ENCODE results near the gene PAQR4. TPM values are rescaled to one million over a fixed set of nuclear protein-coding genes. Genes with fewer than 3 reads are reported as not detected.

PAQR4 gene
- total and polyA plus RNA-seq, 10 of the 15 experiments (the other 5 are each of a cell fraction or from before 2014, with no cell fraction given): 0.39 to 31.8 (median 13.5) TPM

GRCh38 chr16:3007059-3007956 lies 38.2 kb downstream of the PAQR4 start:
- intact Hi-C loops (cut with micrococcal nuclease; ENCODE audit: unreplicated experiment) (no loop called here), in situ Hi-C loops (cut with MboI) (no loop called here)
- Histone ChIP-seq H4K20me1 (ENCODE audit: control insufficient read depth, insufficient read depth) (no peaks in the 10 kb centered on the region), H2AFZ (ENCODE audit: control insufficient read depth, low read depth, low read length) (no peak overlapping the region; the same call in 1 of the 2 replicates), H3K4me2 (ENCODE audit: control insufficient read depth, insufficient read depth) (peak overlapping the region; percentile 26; the same call in 1 of the 2 replicates), H3K79me2 (ENCODE audit: control insufficient read depth, insufficient read depth, low read length) (no peaks in the 10 kb centered on the region), H3K27ac (ENCODE audit: control insufficient read depth, insufficient read depth) (no peak overlapping the region), H3K4me3 (no peak overlapping the region), H3K4me1 (ENCODE audit: control insufficient read depth, insufficient read depth, low read length) (peaks cover 17% of the 10 kb centered on the region), H3K36me3 (ENCODE audit: control insufficient read depth in 2 of 2, insufficient read depth in 2 of 2, low read length in 1 of 2) (no peaks in the 10 kb centered on the region), H3K9me3 (replicated peaks; ENCODE audit: control insufficient read depth, insufficient read depth, low read length) (no peaks in the 10 kb centered on the region), H3K27me3 (replicated peaks in 1 of 2; ENCODE audit: control insufficient read depth in 2 of 2, insufficient read depth in 2 of 2, low read length in 1 of 2) (peaks cover 0 to 17% of the 10 kb centered on the region in 2 experiments), H3K9ac (ENCODE audit: control insufficient read depth, insufficient read depth, low read length) (no peak overlapping the region)
- WGBS (ENCODE audit: insufficient coverage, insufficient replicate concordance, low lambda C conversion rate, missing lambda C conversion rate): 28% methylated on average over 13 of the region's 13 CpGs
- ATAC-seq (no peak), FAIRE-seq (peak; percentile 41), DNase-seq (ENCODE audit: low read depth, low spot score) (no peak)
- ChIA-PET CTCF (interaction anchor here (0.9 to 11.3 kb wide), 2 partner anchors 19 to 52 kb away, joined by 3 to 421 read pairs; partner anchors contain the start of genes CLDN6, HCFC1R1, THOC6 and TNFRSF12A), SMC1A (ENCODE audit: uncharacterized antibody, unreplicated experiment) (interaction anchor here (7.2 kb wide), 1 partner anchor 19 kb away, joined by 91 read pairs; the partner anchor contains the start of genes HCFC1R1 and THOC6), POLR2A (interaction anchor here (0.6 to 2.1 kb wide), 4 partner anchors 12 to 25 kb away, joined by 3 to 5 read pairs (median 4); partner anchors contain the start of gene TNFRSF12A), RAD21 (ENCODE audit: unreplicated experiment) (interaction anchor here (1.5 to 2.1 kb wide), 2 partner anchors 15 to 21 kb away, joined by 7 to 8 read pairs; no protein-coding TSS in a partner anchor)
- BruUV-seq (replicated peaks): no TSS peak
- TF ChIP-seq, protein P1, sequence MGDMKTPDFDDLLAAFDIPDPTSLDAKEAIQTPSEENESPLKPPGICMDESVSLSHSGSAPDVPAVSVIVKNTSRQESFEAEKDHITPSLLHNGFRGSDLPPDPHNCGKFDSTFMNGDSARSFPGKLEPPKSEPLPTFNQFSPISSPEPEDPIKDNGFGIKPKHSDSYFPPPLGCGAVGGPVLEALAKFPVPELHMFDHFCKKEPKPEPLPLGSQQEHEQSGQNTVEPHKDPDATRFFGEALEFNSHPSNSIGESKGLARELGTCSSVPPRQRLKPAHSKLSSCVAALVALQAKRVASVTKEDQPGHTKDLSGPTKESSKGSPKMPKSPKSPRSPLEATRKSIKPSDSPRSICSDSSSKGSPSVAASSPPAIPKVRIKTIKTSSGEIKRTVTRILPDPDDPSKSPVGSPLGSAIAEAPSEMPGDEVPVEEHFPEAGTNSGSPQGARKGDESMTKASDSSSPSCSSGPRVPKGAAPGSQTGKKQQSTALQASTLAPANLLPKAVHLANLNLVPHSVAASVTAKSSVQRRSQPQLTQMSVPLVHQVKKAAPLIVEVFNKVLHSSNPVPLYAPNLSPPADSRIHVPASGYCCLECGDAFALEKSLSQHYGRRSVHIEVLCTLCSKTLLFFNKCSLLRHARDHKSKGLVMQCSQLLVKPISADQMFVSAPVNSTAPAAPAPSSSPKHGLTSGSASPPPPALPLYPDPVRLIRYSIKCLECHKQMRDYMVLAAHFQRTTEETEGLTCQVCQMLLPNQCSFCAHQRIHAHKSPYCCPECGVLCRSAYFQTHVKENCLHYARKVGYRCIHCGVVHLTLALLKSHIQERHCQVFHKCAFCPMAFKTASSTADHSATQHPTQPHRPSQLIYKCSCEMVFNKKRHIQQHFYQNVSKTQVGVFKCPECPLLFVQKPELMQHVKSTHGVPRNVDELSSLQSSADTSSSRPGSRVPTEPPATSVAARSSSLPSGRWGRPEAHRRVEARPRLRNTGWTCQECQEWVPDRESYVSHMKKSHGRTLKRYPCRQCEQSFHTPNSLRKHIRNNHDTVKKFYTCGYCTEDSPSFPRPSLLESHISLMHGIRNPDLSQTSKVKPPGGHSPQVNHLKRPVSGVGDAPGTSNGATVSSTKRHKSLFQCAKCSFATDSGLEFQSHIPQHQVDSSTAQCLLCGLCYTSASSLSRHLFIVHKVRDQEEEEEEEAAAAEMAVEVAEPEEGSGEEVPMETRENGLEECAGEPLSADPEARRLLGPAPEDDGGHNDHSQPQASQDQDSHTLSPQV (IDR thresholded peaks at IDR 0.05): no peak
- TF ChIP-seq, protein P2, sequence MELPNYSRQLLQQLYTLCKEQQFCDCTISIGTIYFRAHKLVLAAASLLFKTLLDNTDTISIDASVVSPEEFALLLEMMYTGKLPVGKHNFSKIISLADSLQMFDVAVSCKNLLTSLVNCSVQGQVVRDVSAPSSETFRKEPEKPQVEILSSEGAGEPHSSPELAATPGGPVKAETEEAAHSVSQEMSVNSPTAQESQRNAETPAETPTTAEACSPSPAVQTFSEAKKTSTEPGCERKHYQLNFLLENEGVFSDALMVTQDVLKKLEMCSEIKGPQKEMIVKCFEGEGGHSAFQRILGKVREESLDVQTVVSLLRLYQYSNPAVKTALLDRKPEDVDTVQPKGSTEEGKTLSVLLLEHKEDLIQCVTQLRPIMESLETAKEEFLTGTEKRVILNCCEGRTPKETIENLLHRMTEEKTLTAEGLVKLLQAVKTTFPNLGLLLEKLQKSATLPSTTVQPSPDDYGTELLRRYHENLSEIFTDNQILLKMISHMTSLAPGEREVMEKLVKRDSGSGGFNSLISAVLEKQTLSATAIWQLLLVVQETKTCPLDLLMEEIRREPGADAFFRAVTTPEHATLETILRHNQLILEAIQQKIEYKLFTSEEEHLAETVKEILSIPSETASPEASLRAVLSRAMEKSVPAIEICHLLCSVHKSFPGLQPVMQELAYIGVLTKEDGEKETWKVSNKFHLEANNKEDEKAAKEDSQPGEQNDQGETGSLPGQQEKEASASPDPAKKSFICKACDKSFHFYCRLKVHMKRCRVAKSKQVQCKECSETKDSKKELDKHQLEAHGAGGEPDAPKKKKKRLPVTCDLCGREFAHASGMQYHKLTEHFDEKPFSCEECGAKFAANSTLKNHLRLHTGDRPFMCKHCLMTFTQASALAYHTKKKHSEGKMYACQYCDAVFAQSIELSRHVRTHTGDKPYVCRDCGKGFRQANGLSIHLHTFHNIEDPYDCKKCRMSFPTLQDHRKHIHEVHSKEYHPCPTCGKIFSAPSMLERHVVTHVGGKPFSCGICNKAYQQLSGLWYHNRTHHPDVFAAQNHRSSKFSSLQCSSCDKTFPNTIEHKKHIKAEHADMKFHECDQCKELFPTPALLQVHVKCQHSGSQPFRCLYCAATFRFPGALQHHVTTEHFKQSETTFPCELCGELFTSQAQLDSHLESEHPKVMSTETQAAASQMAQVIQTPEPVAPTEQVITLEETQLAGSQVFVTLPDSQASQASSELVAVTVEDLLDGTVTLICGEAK (IDR thresholded peaks at IDR 0.05; ENCODE audit: borderline replicate concordance): peak; percentile 67; the same call in 1 of the 2 replicates
- no peak for TF ChIP-seq PML (IDR thresholded peaks at IDR 0.05; ENCODE audit: low read length)
- TF ChIP-seq, protein P3, sequence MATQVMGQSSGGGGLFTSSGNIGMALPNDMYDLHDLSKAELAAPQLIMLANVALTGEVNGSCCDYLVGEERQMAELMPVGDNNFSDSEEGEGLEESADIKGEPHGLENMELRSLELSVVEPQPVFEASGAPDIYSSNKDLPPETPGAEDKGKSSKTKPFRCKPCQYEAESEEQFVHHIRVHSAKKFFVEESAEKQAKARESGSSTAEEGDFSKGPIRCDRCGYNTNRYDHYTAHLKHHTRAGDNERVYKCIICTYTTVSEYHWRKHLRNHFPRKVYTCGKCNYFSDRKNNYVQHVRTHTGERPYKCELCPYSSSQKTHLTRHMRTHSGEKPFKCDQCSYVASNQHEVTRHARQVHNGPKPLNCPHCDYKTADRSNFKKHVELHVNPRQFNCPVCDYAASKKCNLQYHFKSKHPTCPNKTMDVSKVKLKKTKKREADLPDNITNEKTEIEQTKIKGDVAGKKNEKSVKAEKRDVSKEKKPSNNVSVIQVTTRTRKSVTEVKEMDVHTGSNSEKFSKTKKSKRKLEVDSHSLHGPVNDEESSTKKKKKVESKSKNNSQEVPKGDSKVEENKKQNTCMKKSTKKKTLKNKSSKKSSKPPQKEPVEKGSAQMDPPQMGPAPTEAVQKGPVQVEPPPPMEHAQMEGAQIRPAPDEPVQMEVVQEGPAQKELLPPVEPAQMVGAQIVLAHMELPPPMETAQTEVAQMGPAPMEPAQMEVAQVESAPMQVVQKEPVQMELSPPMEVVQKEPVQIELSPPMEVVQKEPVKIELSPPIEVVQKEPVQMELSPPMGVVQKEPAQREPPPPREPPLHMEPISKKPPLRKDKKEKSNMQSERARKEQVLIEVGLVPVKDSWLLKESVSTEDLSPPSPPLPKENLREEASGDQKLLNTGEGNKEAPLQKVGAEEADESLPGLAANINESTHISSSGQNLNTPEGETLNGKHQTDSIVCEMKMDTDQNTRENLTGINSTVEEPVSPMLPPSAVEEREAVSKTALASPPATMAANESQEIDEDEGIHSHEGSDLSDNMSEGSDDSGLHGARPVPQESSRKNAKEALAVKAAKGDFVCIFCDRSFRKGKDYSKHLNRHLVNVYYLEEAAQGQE (IDR thresholded peaks at IDR 0.05; ENCODE audit: low read depth, low read length): no peak
